Measurements from ENCODE around the gene KDSR. TPM values are rescaled to one million over a fixed set of nuclear protein-coding genes. Genes with fewer than 3 reads are reported as not detected.

Gene KDSR
- total and polyA plus RNA-seq, 9 of the 15 experiments (the other 6 are each of a cell fraction or from before 2014, with no cell fraction given): 4.0 to 24.7 (median 12.4) TPM

GRCh38 chr18:63286926-63287325 lies 80.1 kb downstream of the KDSR start:
- BruUV-seq (replicated peaks): no TSS peak
- Histone ChIP-seq H4K20me1 (replicated peaks; ENCODE audit: control insufficient read depth, insufficient read depth, low read length) (no peaks in the 10 kb centered on the region), H3K27ac (ENCODE audit: extremely low read depth, low read depth, low read length) (no peak overlapping the region), H2AFZ (ENCODE audit: low read depth, low read length) (no peak overlapping the region), H3K4me2 (ENCODE audit: insufficient read depth, low read length) (no peak overlapping the region), H3K79me2 (ENCODE audit: control insufficient read depth, insufficient read depth, low read length) (no peaks in the 10 kb centered on the region), H3K9me1 (ENCODE audit: control insufficient read depth, insufficient read depth, low read length) (no peaks in the 10 kb centered on the region), H3K9me3 (replicated peaks; ENCODE audit: control insufficient read depth, insufficient read depth, low read depth, low read length) (no peaks in the 10 kb centered on the region), H3K4me3 (no peak overlapping the region), H3K36me3 (ENCODE audit: control insufficient read depth, insufficient read depth, low read length) (no peaks in the 10 kb centered on the region), H3K9ac (ENCODE audit: insufficient read depth in 1 of 2, low read depth in 2 of 2, low read length in 2 of 2) (no peak overlapping the region), H3K27me3 (ENCODE audit: control insufficient read depth in 2 of 2, insufficient read depth in 2 of 2, low read length in 2 of 2) (peaks cover 0 to 20% of the 10 kb centered on the region in 2 experiments; a peak in 3 of 5 replicates), H3K4me1 (replicated peaks in 1 of 2; ENCODE audit: control insufficient read depth in 2 of 2, insufficient read depth in 2 of 2, low read length in 2 of 2) (no peaks in the 10 kb centered on the region)
- DNase-seq (ENCODE audit: extremely low read depth in 1 of 4, low spot score in 3 of 4): no peak
- intact Hi-C loops (cut with micrococcal nuclease): no loop called here
- 0% methylated on average over 3 of the region's 4 CpGs for WGBS (ENCODE audit: insufficient coverage, low coverage, missing lambda C conversion rate)
- FAIRE-seq: no peak
- TF ChIP-seq ETV1 (tag; conservative IDR thresholded peaks at IDR 0.05; ENCODE audit: low read depth) (no peak), PML (IDR thresholded peaks at IDR 0.05; ENCODE audit: low read length) (no peak), ZNF699 (CRISPR knock-in tag; IDR thresholded peaks at IDR 0.05; ENCODE audit: insufficient replicate concordance) (no peak), SMC3 (conservative IDR thresholded peaks at IDR 0.05; ENCODE audit: insufficient read depth, low read depth, low read length) (no peak), NFXL1 (CRISPR knock-in tag; IDR thresholded peaks at IDR 0.05) (no peak), MEF2A (IDR thresholded peaks at IDR 0.05; ENCODE audit: control insufficient read depth, low read depth, low read length) (no peak)
- in situ Hi-C loops (cut with MboI): no loop called here
- CTCF ChIA-PET (ENCODE audit: low intra/inter-chr PET ratio): no interaction called here
- POLR2A ChIA-PET: interaction anchor here (1.1 kb wide), 1 partner anchor 13 kb away, joined by 3 read pairs; no protein-coding TSS in a partner anchor
- no peak for ATAC-seq
